AML-193 (cell line): Measurements from ENCODE around the gene KEL.
"Not testable (repeated sequence)": the region's sequence is repeated elsewhere in the genome, so short reads cannot be mapped to it uniquely, and the experiment has no call there.

Experiments
- DNase-seq, 2 experiments: peaks; one replicate each; lab custom pipeline; 2025; lab: John Stamatoyannopoulos, UW

Gene KEL, protein sequence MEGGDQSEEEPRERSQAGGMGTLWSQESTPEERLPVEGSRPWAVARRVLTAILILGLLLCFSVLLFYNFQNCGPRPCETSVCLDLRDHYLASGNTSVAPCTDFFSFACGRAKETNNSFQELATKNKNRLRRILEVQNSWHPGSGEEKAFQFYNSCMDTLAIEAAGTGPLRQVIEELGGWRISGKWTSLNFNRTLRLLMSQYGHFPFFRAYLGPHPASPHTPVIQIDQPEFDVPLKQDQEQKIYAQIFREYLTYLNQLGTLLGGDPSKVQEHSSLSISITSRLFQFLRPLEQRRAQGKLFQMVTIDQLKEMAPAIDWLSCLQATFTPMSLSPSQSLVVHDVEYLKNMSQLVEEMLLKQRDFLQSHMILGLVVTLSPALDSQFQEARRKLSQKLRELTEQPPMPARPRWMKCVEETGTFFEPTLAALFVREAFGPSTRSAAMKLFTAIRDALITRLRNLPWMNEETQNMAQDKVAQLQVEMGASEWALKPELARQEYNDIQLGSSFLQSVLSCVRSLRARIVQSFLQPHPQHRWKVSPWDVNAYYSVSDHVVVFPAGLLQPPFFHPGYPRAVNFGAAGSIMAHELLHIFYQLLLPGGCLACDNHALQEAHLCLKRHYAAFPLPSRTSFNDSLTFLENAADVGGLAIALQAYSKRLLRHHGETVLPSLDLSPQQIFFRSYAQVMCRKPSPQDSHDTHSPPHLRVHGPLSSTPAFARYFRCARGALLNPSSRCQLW

DNA sequence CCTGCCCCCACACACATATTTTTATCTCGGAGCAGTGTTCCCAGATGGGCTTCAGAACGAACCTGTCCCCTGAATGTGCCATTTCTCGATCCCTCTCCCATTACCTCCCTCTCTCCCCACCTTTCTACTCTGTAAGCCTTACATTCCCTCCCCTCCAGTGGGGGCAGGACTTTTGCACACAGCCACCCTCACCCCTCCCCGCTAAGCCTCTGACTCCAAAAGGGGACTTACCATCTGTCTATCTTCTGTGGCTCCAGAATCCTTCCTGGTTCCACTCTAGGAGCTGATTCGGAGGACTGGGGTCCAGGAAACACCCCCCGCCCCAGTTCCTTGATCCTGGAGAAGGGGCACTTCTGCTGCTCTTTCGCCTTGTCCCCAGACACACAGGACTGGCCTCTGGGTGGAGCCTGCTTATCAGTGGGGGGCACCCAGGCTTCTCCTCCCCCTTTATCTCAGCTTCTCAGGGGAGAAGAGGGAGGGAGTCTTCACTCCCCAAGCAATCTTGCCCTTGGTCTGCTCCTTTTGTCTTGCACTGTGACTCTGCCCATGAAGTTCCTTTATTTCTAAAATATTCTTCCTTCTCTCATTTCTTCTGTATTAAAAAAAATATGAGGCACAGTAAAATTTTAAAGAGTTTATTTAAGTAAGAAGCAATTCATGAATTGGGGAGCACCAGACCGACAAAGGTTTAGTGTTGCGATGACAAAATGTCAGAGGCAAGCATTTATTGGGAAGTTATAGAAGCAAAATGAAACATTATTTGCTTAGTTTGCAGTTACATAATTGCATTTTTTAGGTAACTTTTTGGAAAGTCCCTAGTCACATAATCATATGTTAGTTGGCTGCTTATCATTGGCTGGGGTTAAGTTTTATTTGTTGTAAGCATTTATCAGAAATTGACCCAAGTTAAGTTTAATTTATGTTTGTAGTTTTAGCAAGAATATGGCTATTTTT is at the start of gene KEL:
TSS of gene KEL (minus strand) at position 391 of the 954 bp plus-strand sequence. CDS start at position 234, 157 bp downstream.
- DNase-seq: no peak

DNA sequence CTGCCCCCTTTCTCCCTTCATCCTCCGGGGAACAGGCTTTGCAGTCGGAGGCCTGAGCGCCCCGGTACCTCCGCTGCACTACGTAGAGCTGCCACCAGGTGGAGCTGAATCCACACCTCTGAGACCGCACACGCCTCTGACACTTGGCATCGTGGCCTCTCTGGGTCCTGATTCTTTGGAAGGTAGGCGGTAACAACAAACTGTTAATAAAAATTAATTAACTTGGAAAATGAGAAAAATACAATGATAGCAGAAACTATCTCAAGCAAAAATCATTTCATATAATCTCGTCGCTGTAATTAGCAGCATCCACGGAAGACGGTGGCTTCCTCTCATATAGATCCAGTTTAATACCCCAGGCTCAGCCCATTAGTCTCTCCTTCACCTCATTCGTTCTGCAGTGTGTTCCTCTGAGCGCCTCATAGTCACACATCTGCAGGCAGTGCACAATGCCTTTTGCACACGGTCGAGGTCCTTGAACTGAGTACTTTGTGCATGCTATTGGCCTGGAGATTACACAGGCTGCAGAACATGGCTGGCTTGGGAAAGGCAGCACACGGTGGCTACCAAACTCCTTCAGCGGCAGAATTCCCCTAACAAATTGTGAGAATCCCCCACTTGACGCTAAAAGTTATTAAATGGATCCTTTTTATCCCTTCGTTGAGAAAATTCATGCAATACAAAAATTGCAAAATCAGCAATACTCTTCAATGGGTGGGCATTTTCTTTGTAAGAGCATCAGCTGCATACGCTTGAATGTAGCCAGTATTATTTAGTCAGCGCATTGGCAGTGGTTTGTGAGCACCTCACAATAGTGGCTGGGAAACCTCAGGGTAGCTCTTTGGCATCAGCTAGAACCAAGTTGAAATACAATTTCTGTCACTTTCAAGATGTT is 46.1 kb upstream of the KEL start:
- peak; percentile 48 to 67 for DNase-seq

DNA sequence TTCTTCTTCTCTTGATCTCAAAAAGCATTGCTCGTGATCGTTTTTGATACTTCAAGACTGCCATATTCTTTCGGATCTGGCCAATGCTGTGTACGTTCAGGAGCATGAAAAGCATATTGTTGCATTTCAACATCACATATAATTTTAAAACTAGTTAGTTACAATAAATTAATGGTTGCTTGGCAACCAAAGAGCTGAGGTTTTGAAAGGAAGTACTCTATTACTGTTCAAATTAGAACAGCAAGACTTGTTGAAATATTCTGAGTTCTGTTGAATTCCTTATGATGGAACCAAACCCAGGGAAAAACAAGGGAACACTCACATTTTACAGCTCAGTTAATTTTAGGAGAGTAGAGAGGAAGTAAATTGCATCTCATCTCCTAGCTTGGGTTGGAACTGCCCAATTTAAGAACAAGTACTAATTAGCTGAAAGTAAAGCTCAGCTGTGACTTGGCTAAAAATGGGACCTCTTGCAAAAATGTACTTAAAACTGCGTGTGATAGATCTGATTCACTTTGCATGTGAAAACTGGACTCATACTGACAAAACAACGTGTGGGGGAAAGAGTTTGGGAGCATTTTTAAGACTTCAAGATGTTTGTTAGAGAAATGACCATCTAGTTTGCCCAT is 43.6 kb upstream of the KEL start:
- DNase-seq: no peak

DNA sequence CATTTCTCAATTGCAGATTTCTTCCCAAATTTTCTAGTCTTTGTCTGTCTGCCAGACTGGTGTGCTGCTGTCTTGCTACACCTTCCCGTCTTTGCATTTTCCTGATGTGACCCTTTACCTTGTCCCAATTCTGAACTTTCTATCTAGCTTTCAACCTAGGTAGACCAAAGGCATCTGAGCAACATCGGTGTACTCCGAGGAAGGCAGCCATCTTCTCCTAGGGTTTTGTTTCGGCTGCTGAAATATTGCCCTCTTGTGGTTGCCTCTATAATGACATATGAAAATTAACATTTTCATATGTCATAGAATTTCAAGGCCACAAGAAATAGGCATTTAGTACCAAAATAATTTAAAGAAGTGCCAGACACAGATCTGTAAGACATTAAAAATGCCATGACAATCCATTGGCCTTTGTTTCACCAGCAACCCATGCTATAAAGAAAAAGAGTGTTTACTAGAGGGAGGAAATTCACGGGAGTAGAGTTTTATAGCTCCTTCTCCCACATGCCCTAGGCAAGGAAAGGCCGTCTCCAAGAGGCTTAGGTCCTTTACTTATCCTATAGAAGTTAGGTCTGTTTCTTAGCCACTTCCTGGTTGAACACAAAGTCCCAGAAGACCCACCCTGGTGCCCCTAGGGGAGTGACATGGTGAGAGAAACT is 41.4 kb upstream of the KEL start:
- peak; percentile 69 to 71 for DNase-seq

DNA sequence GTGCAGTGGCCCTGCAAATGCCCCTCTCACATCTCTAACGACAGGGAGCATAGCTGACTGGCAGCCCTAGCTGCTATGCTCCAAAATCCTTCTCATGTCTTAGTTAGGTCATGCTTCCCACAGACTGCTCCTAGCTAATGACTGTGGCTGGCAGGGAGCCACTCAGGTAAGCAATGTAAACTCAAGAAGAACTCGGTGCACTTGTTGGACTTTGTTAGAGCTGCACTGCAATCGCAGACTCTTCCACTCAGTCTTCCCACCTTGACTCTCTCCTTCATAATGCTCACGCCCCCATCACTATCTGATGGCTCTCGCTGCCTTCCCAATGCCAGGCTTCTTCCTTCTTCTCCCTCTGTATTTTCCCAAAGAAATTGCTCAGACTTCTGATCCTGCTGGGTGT is 40.7 kb upstream of the KEL start:
- DNase-seq: no peak

DNA sequence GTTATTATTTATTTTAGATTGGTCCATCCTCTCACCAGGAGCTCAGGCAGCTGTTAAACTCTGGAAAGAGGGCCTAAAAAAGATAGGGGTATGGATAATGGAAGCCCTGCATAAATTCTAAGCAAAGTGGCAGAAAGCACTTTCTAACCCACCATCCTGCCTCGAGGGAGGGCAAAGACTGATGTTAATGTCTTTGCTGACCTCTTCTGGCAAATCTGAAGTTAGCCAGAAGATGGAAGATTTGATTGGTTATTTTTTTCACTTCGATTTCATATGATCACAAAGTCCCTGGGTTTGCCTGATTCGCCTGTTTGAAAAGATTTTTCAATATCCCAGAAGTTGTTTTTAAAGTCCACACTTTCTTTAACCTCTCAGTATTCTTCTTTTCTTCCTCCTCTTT is 39.9 kb upstream of the KEL start:
- DNase-seq: peak; percentile 22 to 47

DNA sequence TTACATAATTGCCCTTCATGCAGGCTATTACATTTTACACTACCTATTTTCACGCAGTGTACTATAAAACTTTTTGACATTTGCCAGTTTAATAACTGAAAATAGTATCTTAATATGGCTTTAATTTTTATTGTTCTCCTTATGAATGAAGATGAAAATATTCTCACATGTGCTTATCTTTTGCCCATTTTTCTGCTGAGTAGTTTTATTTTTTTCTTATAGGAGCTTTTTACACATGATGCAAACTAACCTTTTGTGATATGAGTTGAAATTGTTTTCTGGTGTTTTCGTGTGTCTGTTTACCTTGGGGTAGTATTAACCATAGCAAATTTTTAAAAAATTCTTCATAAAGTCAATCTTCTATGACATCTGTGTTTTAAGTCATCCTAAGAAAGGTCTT is 38.5 kb upstream of the KEL start:
- no peak for DNase-seq

DNA sequence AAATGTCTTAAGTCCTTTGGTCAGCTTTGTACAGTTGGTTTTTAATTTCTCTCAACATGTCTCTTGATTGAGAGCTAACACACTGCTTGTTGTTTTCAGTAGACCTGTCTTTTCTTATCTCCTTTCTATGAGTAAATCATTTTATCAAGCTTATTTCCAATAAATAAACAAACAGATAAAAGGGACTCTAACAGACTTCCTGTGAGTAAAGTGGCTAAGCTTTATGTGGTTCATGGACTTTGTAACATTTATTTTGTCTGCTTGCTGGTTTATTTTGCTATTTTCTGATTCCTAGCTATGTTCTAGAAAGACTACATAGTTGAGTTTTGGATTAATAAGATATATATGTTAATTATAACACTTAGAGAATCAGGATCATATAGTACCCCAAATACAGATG is 37.6 kb upstream of the KEL start:
- no peak for DNase-seq

DNA sequence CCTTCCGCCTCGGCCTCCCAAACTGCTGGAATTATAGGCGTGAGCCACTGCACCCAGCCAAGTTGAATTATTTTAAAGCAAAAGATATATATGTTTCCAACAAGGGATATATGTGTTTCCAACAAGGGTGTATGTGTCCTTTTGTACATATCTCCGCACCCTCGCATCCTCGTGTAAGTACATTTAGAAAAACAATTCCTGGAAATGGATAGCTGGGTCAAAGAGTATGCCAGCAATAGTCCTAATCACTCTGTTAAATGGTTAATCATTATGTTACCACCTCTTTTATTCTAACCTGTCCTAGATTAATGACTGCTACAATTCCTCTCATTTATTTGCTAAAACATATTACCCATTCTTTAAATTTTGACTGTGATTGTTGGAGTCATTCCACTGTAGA is 36.8 kb upstream of the KEL start:
- DNase-seq: no peak

DNA sequence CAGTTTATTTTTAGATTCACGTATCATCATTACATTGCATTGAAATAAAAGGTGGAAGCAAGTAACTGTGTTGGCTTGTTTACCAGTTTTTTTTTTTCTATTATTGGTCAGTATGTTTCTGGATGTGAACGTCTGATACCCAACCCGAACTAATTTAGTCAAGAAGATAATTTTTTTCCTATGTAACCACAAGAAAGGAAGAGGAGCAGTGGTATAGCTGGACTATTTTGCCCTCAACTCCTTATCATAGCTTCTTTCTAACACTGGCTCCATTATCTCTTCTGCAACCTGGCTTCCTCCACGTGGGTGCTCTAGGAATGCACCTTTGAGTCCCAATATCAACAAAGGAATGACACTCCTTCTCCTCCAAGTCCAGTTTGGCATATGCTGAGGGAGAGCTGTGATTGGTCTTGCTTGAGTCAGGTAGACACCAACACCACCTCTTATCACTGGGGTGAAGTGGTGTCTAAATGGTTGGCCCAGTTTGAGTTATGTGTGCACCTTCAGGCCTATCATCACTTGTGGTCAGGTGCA is 35.4 kb upstream of the KEL start:
- no peak for DNase-seq

DNA sequence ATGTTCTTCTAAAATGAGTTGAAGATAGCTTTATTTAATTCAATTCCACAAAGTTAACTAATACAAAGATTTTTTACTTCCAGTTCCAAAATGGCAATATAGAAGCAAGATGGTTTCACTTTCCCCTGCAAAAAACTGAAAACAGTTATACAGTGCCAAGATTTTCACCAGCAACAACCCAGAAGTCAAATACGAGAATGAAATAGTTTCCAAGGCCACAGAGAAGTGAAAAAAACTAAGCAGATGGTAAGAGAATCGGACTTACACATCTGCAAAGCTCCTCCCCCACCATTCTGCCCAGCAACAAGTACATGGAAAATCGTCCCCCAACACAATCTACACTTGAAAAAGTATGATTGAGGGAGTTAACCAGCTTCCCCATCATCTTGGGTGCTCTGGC is 30.3 kb upstream of the KEL start:
- DNase-seq: no peak

DNA sequence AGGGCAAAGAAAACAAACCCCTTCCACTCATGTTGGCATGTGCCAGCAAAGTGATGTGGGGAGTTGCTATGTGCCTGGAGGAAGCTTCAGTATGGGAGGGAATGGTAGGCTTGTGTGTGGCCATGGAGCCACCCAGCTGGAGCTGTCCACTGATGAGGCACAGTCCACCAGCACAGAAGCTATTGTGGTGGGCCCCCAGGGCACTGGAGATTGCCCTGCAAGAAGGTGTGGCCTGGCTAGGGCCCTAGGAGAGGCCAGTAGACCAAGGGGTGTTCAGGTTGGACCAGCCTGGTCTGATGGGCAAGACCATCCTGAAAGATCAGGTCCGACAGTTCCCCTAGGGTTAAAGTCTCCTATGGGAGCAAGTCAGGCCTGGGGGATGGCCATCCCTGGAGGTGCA is 22.1 kb upstream of the KEL start:
- DNase-seq: no peak

DNA sequence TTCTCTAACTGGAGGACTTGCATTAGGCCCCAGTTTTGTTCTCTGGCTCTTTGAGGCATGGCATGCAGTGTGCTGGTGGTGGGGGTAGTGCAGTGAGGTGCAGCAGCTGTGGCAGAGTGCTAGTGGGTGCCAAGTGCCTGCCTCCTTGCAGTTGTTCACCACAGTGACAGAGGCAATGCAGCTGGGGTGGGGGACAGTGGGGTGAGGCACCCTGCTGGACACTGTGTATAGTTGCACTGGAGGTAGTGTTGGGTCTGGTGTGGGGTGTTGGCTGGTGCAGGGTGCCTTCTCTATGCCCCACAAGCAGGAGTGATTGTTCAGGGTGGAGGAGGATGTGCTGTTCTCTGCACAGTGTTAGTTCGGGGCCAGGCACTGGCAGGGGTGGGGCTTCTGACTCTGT is 21.7 kb upstream of the KEL start:
- no peak for DNase-seq

DNA sequence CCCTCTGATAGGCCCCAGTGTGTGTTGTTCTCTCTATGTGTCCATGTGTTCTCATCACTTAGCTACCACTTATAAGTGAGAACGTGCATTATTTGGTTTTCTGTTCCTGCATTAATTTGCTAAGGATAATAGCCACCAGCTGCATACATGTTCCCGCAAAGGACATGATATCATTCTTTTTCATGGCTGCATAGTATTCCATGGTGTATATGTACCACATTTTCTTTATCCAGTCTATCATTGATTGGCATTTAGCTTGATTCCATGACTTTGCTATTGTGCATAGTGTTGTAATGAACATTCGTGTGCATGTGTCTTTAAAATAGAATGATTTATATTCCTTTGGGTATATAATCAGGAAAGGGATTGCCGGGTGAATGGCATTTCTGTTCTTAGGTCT is 16.2 kb upstream of the KEL start:
- not testable (repeated sequence) for DNase-seq

DNA sequence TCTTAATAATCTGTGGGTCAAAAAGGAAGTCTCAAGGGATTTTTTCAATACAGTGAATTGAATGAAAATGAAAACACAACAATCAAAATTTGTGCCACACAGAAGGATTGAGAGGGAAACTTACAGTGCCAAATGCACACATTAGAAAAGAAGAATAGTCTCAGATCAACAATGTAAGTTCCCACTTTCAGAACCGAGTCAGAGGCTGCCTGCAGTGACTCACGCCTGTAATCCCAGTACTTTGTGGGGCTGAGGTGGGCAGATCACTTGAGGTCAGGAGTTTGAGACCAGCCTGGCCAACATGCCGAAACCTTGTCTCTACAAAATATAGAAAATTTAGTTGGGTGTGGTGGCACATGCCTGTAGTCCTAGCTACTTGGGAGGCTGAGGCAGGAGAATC is 12.5 kb upstream of the KEL start:
- DNase-seq: no peak

DNA sequence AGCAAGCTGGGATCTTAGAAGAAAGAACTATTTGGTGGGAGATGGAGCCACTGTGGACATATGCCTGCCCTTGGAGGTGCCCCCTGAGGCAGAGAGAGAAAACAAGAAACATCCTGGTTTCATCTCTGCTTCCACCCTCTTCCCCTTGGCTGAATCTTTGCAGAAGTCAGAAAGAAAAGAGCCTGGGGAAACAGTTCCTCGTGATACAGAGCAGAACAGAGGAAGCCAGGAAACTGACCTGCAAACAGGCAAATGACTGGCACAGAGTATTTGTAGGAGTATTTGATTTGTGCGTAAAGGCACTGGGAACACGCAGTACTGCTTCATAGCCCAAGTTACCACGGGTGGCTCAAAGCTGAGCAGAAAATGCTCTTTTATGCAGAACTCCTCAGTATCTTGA is 7.0 kb upstream of the KEL start:
- DNase-seq: no peak

DNA sequence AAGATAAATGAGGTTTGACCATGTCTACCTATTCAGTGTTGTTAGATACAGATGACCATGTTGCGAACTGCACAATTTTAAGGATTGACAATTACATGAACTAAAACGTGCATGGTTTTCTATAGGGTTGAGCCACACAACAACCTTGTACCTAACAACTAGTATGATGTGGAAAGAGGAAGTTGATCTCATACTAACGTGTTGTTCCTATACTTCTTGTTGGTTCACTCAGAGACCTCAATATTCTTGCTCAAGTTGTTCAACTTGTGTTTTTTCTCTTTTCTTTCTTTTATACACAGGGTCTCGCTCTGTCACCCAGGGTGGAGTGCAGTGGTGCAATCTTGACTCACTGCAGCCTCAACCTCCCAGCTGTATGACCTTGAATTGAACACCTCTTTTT is 6.1 kb upstream of the KEL start:
- DNase-seq: peak; percentile 8 to 29

DNA sequence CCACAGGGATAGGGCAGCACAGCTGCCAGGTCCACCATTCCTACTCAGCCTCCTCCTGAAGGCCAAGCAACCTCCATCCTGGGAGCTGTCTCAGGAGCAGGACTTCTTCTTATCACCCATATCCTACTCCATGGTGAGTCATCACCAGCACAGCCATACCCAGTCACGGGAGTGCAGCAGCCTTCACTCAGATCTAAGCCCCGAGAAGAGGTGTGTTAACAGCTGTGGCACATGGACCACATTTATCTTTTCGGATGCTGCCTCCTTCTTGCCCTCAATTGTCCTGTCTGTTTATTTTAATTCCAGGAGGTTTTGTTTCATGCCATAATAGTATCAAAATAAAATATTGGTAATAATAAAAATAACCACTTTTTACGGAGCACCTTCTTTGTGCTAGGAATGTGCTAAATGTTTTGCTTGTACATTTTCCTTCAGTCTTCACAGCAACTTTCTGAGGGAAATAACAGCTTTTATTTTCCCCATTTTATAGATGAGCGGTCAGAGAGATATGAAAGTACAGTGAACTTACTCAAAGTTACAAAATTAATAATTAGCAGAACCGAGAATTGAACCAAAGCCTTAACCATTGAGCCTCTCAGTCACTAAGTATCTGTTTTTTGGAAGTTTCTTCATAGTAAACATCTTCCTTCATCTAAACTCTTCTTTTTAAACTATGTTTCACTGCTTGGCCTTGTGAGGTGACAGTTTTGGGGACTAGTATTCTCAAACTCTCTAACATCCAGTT is 2.5 kb upstream of the KEL start:
- DNase-seq: no peak

DNA sequence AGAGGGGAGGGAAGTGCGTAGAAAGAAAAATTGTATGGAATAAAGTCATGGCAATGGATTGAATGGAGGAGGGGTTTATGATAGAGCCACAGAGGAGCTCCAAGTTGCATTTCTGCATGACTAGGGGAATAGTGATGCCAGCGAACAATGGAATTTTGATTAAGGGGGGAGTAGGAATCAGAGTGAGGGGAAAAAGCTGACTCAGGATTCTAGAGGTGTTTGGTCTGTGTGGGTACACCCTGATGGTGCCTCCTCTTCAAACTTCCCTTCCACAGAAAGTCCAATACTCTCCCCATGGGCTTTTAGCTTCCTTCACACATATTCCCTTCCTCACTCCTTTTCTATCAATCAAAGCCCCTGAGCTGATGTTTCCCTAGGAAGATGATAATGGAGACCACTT is 1.8 kb upstream of the KEL start:
- DNase-seq: no peak
